ENCODE results near the gene ATXN3.
A peak's percentile ranks its signal among the peaks of the same experiment; 100 is the strongest.

ATXN3 gene

GRCh38 chr14:92106143-92106926 lies at the start of gene ATXN3:
ATXN3 (minus strand) TSS chr14:92106582; CDS start chr14:92106552, 30 bp downstream.
- DNase-seq, result peak; percentile 89

DNA sequence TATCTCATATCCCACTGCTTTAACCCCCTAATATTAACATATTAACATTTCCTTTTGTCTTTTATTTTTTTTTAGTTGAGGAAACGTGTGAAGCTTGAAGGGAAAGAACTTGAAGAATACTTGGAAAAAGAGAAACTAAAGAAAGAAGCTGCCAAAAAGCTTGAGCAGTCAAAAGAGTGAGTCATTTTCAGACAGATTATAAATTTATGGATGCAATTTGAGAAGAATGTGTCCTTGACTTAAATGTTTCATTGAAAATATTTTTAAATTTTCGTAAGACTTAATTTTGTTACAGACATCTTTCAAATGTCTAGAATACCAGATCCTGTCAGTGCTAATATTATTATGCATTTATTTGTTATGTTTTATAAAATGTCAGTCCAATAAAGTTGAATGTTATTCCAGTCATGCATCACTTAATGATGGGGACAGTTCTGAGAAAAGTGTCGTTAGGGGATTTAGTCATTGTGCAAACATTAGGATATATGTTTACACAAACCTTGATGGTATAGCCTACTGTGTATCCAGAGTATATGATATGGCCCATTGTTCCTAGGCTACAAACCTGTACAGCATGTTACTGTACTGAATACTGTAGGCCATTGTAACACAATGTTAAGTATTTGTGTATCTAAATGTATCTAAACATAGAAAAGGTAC lies 48.0 kb upstream of the ATXN3 start:
- DNase-seq, result no peak

DNA sequence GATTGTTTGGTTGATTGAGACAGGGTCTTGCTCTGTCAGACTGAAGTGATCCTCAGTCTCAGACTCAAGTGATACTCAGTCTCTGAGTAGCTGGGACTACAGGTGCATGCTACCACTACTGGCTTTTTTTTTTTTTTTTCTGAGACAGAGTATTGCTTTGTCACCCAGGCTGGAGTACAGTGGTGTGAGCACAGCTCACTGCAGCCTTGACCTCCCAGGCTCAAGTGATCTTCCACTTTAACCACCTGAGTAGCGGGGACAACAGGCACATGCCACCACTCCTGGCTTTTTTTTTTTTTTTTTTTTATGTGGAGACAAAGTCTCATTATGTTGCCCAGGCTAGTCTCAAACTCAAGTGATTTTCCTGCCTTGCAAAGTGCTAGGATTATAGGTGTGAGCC lies 47.2 kb upstream of the ATXN3 start:
- DNase-seq, result no peak

DNA sequence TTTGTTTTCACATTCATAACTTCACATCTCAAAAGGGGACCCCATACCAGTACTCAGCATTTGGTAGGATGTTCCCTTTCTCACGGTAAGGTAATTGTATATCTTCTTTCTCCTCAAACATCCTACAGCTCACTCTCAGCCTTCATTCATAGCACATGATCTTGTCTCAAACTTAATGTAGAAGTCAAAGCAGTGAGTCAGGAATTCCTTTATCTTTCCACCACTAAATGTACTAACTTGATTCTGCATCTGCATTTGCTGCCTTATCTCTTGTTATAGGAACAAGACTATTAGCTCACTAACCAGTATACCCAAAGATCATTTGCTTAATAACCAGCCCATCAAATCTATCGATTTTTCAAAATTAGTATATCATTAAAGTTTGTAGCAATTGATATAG lies 38.3 kb upstream of the ATXN3 start:
- no peak for DNase-seq

- no peak for DNase-seq
These were observed 37.6 kb upstream of the ATXN3 start for GRCh38 chr14:92143962-92144361.

DNA sequence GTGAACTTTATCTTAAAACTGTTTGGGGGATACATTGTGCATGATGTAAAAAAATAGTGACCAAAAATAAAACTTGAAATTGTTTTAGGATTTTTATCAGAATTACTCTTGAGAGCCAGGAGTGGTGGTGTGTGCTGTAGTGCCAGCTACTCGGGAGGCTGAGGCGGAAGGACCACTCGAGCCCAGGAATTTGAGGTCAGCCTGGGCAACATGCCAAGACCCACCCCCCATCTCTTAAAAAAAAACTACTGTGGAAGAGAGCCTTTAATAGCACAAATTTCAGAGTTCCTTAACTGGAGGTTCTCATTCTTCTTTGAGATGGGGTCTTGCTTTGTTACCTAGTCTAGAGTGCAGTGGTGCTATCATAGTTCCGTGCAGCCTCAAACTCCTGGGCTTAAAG lies 36.9 kb upstream of the ATXN3 start:
- no peak for DNase-seq

GRCh38 chr14:92135269-92135668 lies 28.9 kb upstream of the ATXN3 start:
- no peak for DNase-seq

- DNase-seq, result no peak
These were observed 28.1 kb upstream of the ATXN3 start for GRCh38 chr14:92134456-92134855.

DNA sequence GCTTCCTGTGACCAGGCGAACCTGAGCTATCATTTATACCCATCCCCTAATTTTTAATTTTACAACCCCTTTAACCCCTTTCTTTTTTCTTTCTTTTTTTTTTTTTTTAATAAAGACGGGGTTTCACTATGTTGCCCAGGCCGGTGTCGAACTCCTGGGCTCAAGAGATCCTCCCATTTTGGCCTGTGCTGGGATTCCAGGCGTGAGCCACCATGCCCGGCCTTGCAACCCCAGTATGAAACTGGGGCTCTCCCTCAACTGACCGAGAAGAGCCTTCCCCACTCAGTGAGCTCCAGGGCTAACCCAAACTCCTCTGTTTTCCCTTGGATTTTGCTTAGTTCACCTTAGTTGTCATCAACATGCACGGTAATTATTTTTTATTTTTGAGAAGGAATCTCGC lies 16.4 kb upstream of the ATXN3 start:
- DNase-seq, result no peak

DNA sequence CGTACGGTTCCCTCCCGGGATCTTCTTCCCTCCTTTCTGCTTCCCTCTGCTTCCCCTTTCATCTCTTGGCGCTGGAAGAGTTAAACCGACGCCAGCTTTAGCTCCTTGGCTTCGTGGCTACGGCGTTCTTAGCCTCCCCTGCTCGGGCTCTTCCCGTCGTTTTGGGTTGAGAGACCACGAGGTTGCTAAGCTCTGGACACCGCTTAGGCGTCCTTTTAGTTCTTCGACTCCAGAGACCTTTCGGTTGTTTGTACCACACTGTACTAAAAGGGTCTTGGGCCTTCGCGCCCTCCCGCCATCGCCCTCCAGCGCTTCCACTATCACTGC lies 15.9 kb upstream of the ATXN3 start:
- DNase-seq, result no peak

DNA sequence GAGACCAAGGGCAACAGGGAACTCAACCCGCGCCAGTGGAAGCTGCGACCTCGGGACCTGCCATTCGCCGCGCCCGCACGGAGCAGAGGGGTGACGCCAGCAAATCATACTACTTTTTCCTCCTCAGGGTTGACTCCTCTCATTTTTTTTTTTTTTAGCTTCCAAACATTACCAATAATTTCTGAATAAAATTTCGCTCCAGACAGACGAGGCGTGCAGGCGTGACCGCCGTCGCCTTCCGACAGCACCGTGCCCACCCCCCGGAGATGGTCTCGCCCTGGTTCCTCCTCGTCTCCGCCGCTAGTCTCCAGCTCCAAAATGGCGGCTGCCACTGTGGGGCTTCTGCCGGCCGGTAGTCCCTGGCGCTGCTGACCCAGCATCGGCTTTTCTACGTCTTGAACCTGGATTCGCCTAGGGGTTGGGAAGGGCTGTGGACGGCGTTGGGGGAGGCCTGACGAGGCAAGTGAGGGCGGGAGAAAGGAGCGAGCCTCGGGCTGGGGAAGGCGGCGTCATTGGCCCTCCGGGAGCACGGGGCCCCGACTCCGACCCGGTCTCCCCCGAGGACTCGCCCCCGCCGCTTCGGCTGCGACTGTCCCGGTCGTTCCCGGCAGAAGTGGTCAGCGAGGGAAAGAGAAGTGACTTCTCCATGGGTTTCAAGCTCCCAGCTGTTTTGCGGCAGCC lies 15.4 kb upstream of the ATXN3 start, which contains the start of the genes CPSF2 and NDUFB1:
Gene CPSF2, plus strand, starts transcription at position 300 of the 681 bp plus-strand sequence. CDS start 9,016 bp downstream, outside the sequence.
Gene NDUFB1, minus strand, starts transcription at position 37 of the 681 bp plus-strand sequence. CDS start 4,069 bp downstream, outside the sequence.
- DNase-seq, result peak; percentile 56

DNA sequence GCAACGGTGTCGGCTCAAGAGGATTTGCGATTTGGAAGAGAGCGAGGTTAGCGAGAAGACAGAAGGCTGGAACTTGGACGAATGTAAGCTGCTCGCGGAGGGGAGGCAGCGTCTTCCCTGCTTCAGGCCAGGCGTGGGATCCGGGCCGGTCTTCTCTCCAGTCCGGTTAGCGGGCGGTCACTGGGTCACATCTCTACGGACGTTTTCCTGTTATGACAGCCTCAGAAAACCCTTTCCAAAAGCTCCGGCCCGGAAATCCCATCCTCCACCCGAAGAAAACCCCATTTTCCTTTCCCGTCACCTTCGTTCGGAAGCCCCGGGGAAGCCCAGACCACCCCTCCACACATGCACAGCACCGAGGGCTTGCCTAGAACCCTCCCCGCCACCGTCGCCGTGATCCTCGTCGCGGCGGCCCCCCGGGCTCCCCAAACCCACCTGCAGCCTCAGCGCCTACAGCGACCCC lies 14.9 kb upstream of the ATXN3 start:
- DNase-seq, result no peak

DNA sequence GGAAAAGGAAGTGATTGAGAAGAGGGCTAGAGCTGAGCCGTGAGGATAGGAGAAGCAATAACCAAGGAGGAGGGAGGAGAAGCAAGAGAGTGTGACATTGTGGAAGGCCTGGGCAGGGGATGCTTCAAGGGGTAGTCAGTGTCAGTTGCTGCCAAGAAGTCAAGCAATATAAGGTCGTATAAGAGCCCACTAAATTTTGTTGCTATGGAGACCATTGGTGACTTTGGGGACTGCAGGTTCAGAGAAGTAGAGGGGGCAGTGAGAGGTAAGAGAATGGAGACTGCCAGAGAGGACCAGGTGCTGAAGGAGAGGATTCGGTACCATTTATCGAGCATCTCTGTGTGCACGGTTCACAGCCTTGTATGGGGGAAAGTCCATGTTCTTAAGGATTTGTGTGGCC lies 3.1 kb upstream of the ATXN3 start:
- no peak for DNase-seq

DNA sequence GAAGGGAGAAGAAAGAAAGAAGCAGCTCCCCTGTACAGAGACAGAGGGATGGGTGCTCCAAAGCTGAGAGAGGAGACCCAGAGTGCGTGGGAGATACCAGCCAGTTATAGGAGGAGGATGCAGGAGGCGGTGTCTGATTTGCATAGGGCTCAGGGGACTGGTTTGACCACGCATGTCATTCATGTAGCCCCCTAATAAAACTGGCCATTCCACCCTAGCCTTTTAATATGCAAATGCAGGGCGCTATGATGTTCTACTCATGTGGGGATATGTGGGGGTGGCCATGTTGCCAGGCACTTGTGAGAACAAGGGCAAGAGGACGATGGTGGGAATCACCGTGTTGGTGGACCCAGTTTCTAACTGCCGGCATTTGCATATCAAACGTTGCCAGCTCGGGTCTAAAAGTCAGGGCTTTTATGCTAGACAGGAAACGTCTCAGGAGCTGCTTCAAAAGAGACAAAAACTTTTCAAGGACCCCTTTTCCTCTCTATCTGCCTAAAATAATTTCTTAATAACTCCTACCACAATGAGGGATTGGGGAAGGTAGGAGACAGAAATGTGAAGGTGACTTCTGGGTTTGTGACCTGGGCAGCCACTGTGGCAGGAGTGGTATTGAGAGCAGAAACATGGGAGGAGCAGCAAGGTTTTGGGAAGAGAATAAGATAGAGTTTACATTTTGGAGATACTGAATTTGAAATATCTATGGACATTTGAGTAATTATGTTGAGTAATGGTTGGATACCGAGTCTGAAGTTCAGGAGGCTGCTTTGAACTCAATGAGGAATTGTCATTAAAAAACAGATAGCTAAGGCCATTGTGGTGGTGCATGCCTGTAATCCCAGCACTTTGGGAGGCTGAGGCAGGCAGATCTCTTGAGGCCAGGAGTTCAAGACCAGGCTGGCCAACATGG lies 2.2 kb upstream of the ATXN3 start:
- no peak for DNase-seq

GRCh38 chr14:92105893-92106142 lies 564 bp downstream of the ATXN3 start:
- no peak for DNase-seq

GRCh38 chr14:92105073-92105892 lies 1.1 kb downstream of the ATXN3 start:
- no peak for DNase-seq

DNA sequence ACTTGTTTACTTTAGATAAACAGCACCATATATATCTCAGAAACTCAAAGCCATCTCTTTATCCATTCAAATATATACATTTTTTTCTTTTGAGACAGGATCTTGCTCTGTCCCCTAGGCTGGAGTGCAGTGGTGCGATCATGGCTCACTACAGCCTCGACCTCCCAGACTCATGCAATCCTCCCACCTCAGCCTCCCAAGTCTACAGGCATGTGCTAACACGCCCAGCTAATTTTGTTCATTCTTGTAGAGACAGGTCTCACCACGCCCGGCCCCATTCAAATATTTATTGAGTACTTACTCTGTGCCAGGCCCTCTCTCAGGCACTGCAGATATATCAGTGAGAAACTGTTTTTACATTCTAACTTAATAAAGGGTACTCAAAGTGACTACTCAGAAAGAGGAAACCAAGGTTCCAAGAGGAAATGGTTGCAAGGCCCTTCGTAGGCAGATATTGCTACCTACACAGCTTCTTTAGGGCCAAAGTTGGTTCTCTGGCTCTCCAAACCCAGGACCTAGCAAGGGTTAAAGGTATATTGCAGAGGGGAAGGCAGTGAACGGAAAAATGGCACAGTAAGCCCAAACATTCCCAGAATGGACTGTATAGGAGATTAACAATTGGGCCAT lies 2.9 kb downstream of the ATXN3 start:
- no peak for DNase-seq

- DNase-seq, result no peak
These were observed 6.6 kb downstream of the ATXN3 start for GRCh38 chr14:92099802-92100201.

DNA sequence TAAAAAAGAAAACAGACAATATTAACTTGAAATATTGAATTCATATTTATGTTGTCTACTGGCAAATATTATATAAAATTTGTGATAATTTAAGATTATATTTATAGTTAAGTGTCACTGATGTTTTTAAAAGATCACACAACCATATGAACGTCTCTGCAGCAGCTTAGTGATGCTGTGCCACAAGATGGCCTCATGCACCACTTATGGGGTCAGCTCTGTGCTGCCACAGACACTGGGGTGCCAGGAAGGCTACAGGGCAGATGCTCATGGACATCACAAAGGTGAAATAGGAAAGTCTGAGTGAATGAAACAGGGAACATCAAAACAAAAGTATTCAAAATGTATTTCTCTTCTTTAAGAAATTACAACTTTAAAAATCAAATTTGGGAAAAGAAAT lies 13.1 kb downstream of the ATXN3 start:
- no peak for DNase-seq

DNA sequence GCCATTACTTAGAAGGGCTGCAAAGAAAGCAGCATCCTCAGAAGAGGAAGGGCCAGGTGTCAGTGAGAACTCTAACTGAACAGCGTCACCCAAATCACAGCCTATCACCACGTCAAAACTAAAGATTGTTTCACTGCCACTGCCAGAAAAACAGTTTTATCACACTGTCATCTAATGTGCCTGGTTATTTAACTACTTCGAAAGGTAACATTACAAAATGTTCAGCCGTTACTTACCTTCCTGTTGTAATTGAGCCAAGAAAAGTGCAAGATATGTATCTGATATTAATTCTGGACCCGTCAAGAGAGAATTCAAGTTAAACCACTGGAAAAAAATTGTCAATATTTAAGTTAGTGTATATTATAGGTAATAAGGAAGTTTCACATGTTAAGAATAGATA lies 17.9 kb downstream of the ATXN3 start:
- DNase-seq, result no peak

- no peak for DNase-seq
These were observed 31.8 kb downstream of the ATXN3 start for GRCh38 chr14:92074555-92074954.

All from NCI-H2029 (cell line).